ENCODE measurements around the gene TMEM239. TPM values are rescaled to one million over a fixed set of nuclear protein-coding genes. Genes with fewer than 3 reads are reported as not detected.
"Not testable (repeated sequence)": the region's sequence is repeated elsewhere in the genome, so short reads cannot be mapped to it uniquely, and the experiment has no call there.

The TMEM239 gene
- total and polyA plus RNA-seq, 8 donors, result not detected

- Histone ChIP-seq H3K27me3 (peaks cover 0 to 12% (median 5%) of the 10 kb centered on the region in 4 donors), H3K4me1 (peaks cover 0 to 7% (median 0%) of the 10 kb centered on the region in 3 donors), H3K36me3 (no peaks in the 10 kb centered on the region), H3K9me3 (no peaks in the 10 kb centered on the region), H3K4me3 (no peak overlapping the region), H3K27ac (no peak overlapping the region)
- FAIRE-seq, result no peak
- peak in 3 of 4 donors; percentile 26 to 53 (median 38) for ATAC-seq
- no peak for TF ChIP-seq CTCF (IDR thresholded peaks at IDR 0.05)
- intact Hi-C loops (cut with DNase I), result no loop called here
- WGBS, 2 donors, result 10 to 12% methylated on average over 44 to 49 of the region's 49 CpGs
- DNase-seq, result peak in 1 of 6 donors; percentile 52
Observed at GRCh38 chr20:2804852-2805688, 11.1 kb upstream of the TMEM239 start.

DNA sequence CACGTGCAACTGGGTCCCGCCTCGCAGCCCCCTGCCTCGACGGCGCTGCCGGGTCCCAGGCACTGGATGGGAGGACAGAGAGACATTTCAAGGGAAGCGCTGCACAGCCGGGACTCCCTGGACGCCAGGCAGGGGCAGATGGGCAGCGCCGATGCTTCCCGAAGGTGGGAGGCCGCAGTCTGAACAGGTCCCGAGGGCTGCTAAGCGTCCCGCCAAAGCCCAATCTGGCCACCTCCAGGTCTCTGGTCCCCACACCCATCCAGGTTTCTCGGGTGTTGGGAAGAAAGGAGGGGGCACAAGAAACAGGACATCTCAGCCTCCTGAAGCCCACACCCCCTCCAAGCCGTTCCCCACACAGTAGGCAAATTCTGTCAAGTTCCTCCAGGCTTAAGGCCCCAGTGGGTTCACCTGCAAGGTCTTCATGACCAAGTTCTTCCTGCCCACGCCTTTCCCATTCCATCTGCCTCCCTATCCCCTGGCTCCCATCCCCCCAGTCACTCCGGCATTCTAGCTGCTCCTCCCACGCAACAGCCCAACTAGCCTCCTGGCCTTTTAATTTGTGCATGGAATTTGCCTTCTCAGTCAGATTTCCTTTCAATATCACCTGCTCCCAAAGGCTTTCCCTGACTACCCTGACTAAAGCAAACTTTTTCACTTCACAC, 10.3 kb upstream of the TMEM239 start:
- ATAC-seq (peak in 1 of 4 donors; percentile 14), FAIRE-seq (no peak), DNase-seq (peak in 1 of 6 donors; percentile 68)
- Histone ChIP-seq H3K4me3 (no peak overlapping the region), H3K27me3 (peaks cover 0 to 10% (median 4%) of the 10 kb centered on the region in 4 donors), H3K4me1 (peaks cover 0 to 4% (median 0%) of the 10 kb centered on the region in 3 donors), H3K27ac (no peak overlapping the region), H3K9me3 (no peaks in the 10 kb centered on the region), H3K36me3 (no peaks in the 10 kb centered on the region)
- no peak for TF ChIP-seq CTCF (IDR thresholded peaks at IDR 0.05)
- intact Hi-C loops (cut with DNase I), result no loop called here
- WGBS, 2 donors, result 14 to 20% methylated on average over 9 to 22 of the region's 22 CpGs

GRCh38 chr20:2806351-2806701, 9.8 kb upstream of the TMEM239 start:
- peak in 1 of 4 donors; percentile 15 for ATAC-seq
- intact Hi-C loops (cut with DNase I), result no loop called here
- Histone ChIP-seq H3K36me3 (no peaks in the 10 kb centered on the region), H3K27ac (no peak overlapping the region), H3K4me1 (no peaks in the 10 kb centered on the region), H3K4me3 (no peak overlapping the region), H3K9me3 (no peaks in the 10 kb centered on the region), H3K27me3 (peaks cover 0 to 10% (median 4%) of the 10 kb centered on the region in 4 donors)
- no peak for FAIRE-seq
- TF ChIP-seq CTCF (IDR thresholded peaks at IDR 0.05), result no peak
- no peak for DNase-seq
- 15 to 18% methylated on average over 4 of the region's 4 CpGs for WGBS, 2 donors

- intact Hi-C loops (cut with DNase I), result no loop called here
- Histone ChIP-seq H3K9me3 (no peaks in the 10 kb centered on the region), H3K4me3 (no peak overlapping the region), H3K36me3 (no peaks in the 10 kb centered on the region), H3K27ac (no peak overlapping the region), H3K27me3 (peaks cover 0 to 12% (median 4%) of the 10 kb centered on the region in 4 donors), H3K4me1 (no peaks in the 10 kb centered on the region)
- ATAC-seq, result no peak
- 68 to 86% methylated on average over 4 of the region's 4 CpGs for WGBS, 2 donors
- no peak for TF ChIP-seq CTCF (IDR thresholded peaks at IDR 0.05)
- FAIRE-seq, result no peak
- DNase-seq, result no peak
Observed at GRCh38 chr20:2807019-2807418, 9.1 kb upstream of the TMEM239 start.

GRCh38 chr20:2807929-2808328, 8.2 kb upstream of the TMEM239 start:
- DNase-seq; intact Hi-C loops (cut with DNase I): not testable (repeated sequence)

More at GRCh38 chr20:2807929-2808328, 8.2 kb upstream of the TMEM239 start:
- H3K27me3 ChIP-seq, result peaks cover 0 to 17% (median 3%) of the 10 kb centered on the region in 4 donors
- not testable (repeated sequence) for H3K9me3 ChIP-seq, H3K4me3 ChIP-seq, H3K36me3 ChIP-seq, H3K27ac ChIP-seq, FAIRE-seq, H3K4me1 ChIP-seq, ATAC-seq
- 61 to 71% methylated on average over 9 of the region's 9 CpGs for WGBS, 2 donors

Data from pancreas (tissue), 10 donors.